T1000 (cell line): Measurements from ENCODE around the gene AP2A2.

Source experiments
- DNase-seq: peaks from one replicate; lab custom pipeline; 2025; ENCODE audit warnings: mixed read lengths; lab: John Stamatoyannopoulos, UW

The AP2A2 gene

GRCh38 chr11:925496-926301, at the start of gene AP2A2:
Gene AP2A2 (plus strand): TSS chr11:925870. CDS start chr11:926022, 152 bp downstream.
- peak; percentile 66 for DNase-seq

DNA sequence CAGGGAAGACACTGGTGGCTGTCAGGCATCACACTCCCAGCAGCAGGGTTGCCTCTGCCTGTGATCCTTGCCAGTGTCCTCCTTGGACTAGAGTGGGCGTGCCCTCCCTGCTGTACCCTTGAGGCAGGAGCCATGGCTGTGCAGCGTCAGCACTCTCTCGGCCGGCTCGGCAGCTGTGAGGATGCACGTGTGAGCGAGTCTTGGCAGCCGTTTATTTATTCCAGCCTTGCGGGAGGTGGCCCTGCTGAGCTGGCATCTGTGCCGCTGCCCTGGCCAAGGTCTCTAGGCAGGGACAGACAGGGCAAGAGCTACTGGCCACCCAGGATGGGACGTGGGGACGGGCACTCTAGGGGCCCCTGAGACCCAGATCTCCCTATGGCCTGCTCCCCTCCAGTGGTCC, 49.1 kb upstream of the AP2A2 start:
- no peak for DNase-seq

GRCh38 chr11:877565-877964, 48.1 kb upstream of the AP2A2 start:
- DNase-seq: no peak

GRCh38 chr11:880447-880846, 45.2 kb upstream of the AP2A2 start:
- DNase-seq: no peak

- DNase-seq: no peak
Observed at GRCh38 chr11:882596-882995, 43.1 kb upstream of the AP2A2 start.

DNA sequence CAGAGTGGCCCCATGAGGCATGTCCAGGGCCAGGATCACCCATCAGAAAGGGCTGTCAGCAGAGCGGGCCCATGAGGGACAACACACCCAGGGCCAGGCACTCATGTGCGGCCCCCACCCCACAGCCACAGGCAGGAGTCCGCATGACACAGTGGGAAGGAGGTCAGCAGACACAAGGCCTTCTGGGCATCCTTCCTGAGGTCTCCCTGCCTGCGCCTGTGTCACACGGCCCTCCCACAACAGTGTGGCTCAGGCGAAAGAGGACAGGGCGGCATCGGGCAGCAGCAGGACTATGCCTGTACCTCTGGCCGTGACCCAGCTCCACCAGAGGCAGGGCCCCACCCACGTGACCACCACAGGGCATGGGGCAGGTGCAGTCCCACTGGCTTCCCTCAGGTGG, 42.1 kb upstream of the AP2A2 start:
- DNase-seq: no peak

DNA sequence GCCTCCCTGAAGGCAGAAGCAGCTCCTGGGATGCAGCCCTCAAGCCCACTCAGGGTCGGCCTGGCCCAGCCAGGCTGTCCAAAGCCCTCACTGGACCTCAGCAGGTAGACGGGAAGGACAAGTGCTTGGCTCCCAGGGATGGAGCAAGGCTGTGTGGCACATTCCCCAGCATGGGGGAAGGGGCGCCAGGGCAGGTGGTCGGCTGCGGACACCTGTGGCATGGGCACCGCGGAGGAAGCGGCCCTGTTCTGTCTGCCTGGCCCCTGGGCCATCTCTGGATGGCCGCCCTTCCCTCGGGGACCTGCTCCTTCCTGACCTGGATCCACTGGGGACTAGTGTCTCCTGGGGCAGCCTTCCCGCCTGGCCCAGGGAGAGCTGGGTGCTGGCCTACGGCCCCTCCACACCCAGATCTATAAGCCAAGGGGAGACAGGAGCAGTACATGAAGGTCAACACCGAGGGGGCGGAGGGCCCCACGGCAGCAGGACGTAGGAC, 41.0 kb upstream of the AP2A2 start:
- DNase-seq: no peak

GRCh38 chr11:886568-886967, 39.1 kb upstream of the AP2A2 start:
- no peak for DNase-seq

GRCh38 chr11:887589-887988, 38.1 kb upstream of the AP2A2 start:
- DNase-seq: no peak

DNA sequence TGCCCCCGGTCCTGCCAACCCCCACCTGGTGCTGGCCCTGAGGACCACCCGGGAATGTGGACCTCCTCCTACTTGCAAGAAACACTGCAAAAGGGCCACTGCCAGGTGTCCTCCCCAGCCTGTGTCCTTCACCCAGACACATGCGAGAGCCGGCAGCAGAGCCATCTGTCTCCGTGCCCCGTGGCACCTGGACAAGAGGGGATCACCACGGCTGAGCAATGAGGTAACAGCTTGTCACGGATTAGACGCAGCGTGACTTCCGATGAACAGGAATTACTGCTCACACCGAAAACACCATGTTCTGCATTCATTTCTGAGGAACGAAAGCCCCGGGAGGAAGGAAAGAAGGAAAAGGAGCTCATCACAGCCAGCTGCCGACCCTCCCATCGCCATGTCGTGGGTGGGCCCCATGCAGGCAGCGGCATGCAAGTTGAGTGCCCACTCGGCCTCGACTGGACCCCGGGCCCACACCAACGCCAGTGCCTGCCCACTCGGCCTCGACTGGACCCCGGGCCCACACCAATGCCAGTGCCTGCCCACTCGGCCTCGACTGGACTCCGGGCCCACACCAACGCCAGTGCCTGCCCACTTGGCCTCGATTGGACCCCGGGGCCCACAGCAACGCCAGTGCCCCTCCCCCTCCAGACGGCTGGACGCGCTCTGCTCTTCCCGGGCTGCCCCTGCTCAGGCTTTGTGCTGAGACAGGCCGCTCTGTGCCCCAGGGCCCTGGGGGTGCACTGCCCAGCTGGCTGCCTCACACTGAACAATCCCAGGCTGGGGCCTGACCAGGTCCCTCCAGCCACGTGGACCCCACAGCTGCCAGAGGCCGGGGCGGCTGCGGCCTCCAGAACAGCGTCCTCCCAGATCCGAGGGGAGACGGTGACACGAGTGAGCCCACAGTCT, 37.1 kb upstream of the AP2A2 start:
- no peak for DNase-seq

DNA sequence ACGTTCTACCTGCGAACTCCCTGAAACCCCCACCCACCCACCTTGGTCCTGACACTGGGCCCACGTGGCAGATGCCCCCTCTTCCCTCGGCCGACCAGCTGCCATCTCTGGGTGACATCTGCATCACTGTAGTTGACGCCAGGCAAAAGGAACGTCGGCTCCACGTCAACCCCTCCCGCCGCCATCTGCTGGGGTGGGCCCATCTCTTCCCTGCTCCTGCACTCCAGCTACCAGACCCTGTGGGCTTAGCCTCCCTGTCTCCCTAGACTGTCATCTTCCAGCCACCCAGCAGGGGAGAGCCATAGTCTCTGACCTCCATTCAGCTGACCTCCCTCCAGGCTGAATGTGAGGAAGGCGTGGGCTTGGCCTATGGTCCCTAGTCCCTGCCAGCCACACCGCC, 36.4 kb upstream of the AP2A2 start:
- DNase-seq: no peak

GRCh38 chr11:889687-890475, 35.8 kb upstream of the AP2A2 start:
- no peak for DNase-seq

DNA sequence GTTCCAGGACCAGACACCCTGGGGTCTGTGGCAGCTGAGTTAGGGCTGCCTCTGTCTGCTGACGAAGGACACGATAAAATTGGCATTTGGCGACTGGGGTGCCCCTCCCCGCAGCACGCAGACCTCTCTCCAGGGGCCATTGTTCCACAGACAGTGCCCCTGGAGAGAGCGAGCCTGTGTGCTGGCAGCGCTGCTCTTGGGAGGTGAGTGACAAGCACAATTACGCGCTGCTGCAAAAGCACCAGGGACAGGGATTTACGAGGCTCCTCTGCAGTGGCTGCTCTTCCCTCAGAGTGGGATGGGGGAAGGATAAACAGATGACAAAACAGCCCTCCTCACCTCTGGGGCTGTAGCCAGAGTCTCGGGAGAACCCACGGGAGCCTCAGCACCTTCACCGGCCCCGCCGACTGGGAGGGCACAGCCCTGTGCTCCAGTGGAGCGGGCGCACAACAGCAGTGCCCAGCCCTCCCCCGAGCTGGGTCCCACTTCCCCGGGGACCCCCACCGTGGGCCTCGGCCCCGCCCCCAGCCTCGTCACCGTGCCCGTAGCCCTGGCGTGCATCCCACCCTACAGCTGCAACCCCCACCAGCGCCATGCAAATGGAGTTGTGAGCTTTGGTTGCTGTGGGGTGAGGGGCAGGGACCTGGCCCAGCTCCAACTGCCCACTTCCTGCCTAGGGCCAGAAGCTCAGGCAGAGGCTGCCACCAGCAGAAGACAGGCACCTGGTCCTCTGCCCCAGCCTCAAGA, 34.7 kb upstream of the AP2A2 start:
- DNase-seq: no peak

GRCh38 chr11:893008-893654, 32.5 kb upstream of the AP2A2 start:
- DNase-seq: no peak

GRCh38 chr11:894575-895201, 31.0 kb upstream of the AP2A2 start:
- DNase-seq: no peak

- no peak for DNase-seq
Observed at GRCh38 chr11:895331-896110, 30.1 kb upstream of the AP2A2 start.

DNA sequence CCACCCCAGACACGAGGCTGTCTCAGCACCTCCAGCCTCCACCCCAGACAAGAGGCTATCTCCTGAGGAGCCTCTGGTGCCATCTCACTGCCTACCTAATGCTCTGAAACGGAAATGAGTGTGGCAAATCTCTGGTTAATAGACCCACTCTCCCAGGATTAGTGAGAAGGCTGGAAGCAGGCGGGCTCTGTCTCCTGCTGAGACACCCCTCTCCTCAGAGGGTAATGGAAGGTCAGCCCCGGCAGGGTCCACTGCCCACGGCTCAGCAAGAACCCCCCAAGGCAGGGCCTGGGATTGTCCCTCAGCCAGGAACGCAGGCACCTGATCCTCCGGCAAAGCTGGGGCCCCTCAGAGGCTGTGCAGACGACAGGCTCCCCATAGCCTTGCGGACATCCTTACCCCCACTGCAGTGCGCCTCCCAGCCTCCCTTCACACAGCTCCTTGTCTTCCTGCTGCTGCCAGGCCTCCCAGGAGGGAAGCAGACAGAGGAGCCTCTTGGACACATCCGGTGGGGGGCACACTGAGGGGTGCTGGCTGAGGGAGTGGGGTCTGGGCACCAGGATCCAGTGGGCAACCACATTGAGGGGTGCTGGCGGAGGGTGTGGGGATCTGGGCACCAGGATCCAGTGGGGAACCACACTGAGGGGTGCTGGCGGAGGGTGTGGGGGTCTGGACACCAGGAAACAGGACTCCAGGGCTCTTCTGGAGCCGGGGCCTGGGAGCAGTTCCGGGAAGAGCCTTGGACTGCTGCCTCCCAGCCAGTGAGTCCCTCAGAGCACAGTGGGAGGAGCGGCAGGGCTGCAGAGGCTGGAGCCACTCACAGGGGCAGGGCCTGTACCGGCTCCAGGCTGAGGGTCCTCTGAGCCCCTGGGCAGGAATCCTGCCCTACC, 28.2 kb upstream of the AP2A2 start:
- DNase-seq: no peak

DNA sequence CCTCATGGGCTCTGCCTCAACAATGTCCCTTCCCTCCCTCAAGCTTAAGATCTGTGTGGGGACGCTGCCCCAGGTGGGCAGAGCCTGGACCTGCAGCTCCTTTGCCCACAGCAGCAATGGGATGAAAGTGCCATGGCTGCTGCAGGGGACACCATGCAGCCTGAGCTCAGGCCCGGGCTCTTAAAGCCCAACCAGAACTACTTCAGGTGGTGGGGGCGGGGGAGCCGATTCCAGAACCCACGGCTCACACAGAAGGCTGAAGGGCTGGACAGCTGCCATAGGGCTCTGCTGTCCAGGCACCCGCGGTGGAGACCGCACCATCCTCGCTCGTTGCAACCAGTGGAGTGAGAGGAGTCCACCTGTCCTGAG, 27.5 kb upstream of the AP2A2 start:
- no peak for DNase-seq
